HG02759 (cell line): ENCODE data around the gene ASB6.
A peak's percentile ranks its signal among the peaks of the same experiment; 100 is the strongest.
"Not testable (repeated sequence)": the region's sequence is repeated elsewhere in the genome, so short reads cannot be mapped to it uniquely, and the experiment has no call there.

ENCODE experiments used
- ATAC-seq: cut with Tn5 transposase; IDR thresholded peaks from one replicate; pipeline ENCODE4 v1.9.1; 2021; ENCODE audit warnings: mild to moderate bottlenecking, moderate library complexity; ENCODE audit not compliant: unreplicated experiment

The ASB6 gene

DNA sequence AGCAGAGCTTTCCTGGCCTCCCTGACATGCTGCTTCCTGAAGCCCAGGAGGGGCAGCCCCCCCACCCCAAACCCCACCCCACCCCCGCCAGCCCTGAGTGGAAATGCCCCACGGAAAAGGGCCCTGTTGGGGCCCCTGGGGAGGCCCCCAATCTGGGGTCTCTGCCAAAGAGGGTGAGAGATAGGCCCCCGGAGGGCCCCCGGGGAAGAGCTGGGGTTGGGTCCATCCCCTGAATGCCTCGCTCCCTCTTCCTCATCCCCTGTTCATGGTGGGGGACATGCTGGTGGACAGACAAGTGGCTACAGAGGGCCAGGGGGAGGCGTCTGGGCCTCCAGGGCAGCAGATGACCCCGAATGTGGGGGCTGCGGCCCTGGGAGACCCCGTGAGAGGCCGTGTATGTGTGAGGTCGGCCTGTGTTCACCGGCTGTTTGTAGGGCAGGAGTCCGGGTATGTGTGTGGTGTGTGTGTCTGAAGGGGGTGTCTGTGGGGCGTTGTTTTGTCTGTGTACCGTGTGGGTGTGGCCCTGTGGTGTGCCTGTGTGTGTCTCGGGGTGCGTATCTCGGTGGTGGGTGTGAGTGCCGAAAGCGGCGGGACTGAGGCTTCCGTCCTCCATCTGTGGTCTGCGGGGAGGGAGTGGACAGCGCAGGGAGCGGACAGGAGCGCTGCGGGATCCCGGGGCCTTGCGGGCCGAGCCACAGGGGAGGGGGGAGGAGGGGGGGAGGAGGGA lies 32.3 kb downstream of the ASB6 start:
- ATAC-seq = no peak

DNA sequence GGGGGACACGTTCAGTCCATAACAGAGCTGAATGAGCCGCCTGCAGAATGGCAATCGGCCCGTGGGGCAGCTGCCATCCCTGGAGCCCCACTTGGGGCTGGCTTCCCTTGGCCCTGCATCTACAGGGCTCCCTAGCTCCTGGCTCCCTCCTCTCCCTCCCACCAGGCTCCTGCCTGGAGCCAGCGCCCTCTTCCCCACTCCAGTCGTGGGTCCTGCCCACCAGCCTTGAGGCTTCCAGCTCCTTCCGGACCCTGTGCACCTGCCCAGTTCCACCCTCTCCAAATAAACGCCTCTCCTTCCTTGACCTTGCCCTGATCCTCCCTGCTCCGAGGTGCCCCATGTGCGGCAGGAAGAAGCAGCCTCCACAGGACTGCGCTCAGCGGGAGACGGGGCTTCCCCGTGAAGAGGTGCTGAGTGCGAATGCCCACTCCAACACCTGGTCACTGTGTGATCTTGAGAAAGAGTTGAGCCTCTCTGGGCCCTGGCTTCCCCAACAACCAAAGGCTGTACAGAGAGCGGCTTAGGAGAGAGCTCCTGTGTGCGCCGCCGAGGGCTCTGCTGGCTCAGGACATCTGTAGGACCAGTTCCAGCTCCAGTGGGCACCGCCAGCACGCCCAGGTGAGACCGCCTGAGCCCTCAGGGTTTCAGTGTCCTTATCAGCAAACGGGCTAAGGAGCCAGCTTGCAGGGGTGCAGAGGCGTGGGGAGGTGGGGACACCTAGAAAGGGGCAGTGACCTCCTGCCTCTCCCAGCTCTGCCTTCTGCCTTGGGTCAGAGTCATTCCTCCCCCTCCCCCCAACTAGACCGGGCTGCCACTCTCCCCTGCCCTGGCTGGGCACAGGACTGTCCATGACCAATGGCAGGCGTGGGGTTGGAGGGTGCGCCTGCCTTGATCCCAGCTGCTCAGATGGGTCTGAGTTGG lies 33.1 kb downstream of the ASB6 start:
- ATAC-seq = no peak

DNA sequence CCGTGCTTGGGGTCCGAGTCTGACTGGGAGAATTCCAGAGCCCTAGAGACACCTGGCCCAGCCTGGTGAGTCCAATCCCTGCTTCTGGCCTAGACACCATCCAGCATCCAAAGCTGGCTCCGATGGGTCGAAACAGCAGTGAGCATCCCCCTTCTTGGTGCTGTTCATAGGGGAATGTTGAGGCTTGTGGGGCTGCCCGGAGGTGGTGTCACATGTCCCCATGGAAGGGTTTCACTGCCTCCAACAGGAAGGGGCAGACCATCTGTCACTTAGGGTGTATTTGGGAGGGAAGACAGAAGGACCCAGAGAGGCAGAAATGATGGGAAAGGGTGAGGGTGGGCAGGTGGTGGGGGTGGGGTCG lies 34.9 kb downstream of the ASB6 start:
- ATAC-seq = no peak

DNA sequence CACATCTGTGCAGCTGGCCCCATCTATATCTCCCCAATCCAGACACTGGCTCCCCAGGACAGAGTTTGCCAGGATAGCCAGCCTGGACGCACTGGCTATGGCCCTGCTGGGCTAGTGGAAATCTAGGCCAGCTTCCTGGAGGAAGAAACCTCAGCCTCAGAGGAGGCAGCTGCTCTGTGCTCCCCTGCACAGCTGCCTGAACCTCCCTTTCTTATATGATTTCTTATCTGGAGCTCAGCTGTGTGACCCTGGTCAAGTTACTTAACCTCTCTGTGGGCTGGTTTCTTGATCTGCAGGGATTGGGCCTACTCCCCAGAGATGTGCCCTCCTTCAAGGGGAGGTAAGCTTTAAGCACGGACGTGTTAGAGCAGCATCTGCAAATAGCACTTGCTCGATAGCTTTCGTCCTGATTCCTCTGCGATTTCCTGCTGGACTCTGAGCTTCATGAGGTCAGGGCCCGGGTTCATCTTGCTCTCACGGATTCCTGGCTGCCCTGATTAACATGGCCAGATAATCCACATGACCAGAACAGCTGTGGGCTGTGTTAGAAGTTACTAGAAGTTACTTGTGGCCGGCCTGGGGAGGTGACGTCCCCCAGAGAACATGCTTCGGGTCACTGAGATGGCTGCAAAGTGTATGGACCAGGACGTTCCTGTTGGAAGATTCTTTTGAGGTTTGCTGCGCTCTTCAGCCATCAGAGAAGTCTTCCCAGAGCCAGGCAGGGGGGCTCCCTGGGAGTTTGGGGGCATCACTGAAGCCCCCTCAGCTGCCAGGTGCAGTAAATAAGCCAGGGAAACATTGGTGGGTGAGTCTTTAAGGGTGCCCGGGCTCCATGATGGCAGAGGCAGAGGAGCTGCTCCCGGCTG lies 35.6 kb downstream of the ASB6 start:
- no peak for ATAC-seq

DNA sequence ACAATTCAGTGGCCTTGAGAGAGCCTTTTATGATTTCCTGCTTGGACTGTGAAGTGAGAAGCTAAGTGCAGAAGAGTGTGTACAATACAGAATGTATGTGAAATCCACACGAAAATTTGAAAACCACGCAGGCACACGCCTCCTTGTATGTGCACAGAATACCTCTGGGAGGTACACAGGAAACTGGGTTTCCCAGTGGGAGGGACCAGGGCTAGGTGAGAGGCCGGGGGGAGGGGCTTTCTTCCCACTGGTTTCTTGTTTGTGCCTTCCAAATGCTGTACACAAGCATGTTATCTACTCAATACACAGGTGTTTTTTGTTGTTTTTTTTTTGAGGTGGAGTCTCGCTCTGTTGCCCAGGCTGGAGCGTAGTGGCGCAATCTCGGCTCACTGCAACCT lies 37.2 kb downstream of the ASB6 start:
- no peak for ATAC-seq

DNA sequence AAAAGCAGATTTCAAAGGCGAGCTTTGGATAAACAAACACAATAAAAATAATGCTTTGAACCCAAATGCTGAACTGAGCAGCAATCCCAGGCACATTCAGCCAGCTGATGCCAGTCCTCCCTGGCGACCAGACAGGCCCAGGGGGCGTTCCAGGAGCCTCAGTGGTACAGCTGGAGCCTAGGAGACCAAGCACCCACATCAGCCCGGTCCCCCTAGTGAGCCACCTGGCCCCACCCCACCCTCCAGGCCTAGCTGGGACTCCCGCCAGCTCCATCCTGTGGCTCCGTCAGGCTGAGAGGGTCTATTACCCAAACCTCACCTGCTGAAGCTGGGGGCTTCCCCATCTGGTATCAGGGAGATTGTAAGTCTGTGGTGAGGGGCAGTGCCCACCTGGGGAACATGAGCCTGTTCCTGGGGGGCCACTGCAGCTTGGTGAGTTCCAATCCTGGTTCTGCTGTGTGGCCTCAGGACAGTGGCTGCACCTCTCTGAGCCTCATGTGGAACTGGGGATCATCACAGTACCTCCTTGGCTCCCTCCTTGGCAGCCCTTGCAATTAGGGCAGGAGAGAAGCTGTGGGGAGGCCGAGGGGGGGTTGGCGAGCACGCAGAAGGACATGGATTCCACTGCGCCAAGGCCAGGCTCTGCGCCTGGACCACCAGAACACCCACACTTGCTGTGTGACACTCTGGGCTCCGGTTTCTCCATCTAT lies 37.7 kb downstream of the ASB6 start:
- no peak for ATAC-seq

DNA sequence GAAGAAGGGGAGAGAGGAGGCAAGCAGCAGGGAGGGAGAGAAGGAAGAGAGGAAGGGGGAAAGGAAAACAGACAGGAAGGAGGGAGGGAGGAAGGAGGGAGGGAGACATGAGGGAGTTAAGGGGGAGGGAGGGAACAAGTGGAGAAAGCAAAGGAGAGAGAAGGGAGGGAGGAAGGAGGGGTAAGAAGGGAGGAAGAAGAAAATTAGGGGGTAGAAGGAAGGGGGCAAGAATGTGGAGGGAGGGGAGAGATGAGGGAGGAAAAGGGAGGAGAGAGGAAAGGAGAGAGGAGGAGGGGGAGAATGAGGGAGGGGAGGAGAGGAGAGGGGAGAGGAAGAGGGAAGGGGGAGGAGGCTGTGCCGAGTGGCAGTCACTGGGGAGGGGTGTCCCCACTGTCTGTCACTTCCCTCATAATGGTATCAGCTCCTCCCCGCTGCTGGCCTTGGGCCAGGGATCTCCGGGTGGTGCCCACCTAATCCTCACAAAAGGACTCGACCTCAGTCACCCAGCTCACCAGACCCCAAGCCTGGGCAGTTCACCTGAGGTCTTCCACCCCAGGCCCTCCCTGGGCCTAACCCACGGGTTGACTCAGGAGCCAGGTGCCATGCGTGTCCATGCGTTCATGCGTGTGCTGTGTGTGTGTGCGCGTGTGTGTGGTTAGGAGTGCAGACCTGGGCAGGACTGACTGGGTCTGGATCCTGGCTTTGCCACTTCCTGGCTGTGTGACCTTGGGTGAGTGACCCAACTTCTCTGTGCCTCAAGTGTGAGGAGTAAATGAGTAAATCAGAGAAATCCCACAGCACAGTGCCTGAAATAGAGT lies 39.1 kb downstream of the ASB6 start:
- no peak for ATAC-seq

DNA sequence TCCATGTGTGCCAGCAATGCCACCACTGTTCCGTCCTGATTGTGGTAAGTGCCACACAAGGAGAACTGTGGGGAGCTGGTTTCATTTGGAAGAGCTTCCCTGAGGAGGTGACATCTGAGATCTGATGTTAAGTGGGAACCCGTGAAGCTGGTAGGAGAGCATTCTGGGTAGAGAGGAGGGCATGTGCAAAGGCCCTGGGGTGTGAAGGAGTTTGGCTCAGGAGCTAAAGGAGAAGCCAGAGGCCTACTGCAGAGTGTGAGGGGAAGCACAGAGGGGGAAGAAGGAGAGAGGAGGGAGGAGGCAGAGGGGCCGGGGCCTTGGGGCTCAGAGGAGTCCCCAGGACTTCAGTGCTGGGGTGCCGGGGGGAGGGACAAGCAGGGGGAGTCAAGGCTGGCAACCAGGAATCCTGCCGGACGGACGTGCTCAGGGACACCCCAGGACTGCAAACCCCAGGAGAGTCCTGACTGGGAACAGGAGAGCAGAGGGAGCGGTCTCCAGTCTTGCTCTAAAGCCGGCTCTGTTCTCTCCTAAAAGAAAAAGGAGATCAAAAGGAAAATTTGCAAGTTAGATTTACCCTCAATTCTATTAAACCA lies 40.8 kb downstream of the ASB6 start:
- ATAC-seq = no peak

DNA sequence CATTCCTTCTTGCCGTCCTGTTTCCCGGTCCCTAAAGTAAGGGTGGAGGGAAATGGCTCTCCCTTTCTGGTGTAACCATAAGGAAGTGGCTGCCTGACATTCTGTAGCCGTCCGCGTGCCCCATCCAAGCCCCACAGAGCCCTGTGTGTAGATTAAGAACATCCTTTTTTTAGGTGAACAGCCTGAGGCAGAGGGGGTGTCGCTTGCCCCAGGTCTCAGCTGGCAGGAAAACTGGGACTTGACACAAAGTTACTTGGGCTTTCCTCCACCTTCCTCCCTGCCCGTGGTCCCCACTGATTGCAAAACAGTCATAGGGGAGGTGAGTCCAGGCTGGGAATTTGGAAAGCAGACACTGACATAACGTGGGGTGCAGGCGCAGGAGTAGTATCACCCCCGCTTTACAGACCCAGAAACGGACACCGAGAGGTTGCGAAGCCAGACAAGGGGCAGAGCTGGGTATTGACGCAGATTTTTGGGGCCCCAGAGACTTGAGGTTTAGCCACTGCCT lies 43.8 kb downstream of the ASB6 start:
- no peak for ATAC-seq

DNA sequence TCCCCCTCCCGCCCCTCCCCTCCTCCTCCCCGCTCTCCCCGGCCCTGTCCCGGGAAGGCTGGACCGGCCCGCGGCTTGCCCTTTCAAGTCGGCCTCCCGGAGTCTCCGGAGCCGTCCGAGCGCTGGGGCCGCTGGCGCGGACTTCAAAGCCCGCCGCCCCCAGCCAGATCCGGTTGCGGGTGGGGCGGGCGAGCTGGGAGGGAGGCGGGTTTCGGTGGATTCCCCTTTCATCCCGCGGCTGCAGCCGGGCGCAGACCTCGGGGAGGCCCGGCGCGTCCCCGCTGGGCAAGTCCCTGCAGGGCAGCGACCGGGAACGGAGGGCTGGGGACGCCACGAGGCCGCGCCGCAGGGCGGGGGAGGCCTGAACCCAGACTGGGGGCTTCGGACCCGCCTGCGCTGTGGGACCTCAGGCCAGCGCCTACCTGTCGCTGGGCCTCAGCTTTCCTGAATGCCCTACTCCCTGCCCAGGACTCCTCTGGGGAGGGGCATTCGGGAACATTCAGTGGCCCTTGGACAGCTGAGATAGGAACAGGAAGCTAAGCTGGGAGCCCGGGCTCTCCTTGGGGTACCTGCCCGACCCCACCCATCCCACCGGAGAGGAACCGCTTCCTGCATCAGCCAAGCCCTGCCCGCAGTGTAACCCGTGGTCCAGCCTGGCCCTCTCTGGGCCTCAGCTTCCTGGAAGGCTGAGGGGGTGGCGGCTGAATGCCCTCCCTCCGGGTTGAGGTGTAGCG lies 44.4 kb downstream of the ASB6 start:
- ATAC-seq = peak; percentile 61

DNA sequence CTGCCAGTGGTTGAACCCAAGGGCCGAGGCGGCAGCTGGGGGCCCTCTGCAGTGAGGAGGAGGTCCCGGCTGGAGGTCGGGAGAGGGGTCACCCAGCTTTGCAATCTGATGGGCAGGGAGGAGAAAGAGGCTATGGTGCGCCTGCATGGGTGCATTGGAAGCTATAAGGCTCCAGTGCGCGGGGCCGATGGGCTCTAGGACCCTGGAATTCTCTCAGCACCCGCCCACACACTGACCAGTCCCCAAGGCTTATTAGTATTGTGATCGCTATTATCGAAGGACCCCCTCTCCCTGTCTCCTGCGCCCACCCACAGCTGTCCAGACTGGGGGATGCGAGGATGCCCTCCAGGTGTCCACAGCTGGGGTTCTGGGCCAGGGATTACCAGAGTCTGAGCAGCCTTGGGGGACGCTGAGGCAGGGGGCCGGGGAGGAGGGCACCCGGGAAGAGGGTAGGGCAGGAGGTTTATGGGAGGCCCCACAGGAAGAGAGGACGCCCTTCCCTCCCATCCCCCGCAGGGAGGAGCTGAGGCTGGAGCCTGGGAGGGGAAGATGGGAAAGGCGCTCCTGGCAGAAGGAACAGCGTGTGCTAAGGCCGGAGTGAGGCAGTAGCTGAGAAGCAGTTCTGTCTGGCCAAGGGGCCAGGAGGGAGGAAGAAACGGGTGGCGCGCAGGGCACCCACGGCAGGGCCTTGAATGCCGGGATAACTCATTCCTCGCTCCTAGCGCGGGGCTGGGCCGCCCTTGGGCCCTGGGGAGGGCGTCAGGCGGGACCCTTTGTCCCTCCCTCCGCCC lies 45.2 kb downstream of the ASB6 start:
- ATAC-seq = peak; percentile 29

DNA sequence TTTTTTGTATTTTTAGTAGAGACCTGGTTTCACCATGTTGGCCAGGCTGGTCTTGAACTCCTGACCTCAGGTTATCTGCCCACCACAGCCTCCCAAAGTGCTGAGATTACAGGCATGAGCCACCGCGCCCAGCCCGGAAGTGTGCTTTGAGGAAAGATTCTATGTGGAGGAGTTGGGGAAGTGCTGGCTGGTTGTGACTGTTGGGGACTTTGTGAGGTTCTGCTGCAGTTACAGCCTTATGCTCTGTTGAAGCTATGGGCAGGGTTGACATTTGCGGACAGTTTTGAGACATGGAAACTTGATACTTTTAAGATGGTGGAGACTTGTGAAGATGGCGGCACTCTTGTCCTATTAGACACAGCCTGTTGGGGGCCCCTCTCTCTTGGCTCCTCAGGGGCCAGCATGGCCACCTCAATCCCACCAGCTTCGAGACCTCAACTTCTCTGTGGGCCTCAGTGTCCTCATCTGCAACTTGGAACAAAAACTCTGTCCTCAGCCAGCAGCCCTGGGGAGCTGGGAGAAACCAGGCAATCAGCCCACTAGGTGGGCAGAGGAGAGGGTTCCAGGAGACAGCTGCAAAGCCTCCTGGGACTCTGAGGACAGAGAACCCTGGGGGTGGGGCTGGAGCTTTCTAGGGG lies 45.9 kb downstream of the ASB6 start:
- ATAC-seq = no peak

DNA sequence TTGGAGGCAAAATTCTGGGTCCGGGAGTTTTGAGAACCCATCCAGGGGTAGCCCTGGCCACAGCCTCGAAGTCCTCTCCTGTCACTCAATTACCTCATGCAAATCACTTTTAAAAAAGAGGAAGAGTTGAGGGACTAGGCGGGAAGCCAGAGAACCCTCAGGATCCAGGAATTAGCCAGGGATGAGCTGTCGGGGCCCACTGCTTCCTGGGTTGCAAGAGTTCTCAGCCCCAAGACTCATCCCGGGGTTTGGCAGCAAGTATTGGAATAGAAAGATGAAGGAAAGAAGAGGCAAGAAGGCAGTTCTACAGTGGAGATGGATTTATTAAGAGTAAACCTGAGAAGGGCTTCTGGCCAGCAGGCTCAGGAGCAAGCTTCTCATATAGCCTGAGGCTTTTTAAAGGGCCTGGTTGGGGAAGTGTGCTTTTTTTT lies 46.6 kb downstream of the ASB6 start:
- ATAC-seq = no peak

DNA sequence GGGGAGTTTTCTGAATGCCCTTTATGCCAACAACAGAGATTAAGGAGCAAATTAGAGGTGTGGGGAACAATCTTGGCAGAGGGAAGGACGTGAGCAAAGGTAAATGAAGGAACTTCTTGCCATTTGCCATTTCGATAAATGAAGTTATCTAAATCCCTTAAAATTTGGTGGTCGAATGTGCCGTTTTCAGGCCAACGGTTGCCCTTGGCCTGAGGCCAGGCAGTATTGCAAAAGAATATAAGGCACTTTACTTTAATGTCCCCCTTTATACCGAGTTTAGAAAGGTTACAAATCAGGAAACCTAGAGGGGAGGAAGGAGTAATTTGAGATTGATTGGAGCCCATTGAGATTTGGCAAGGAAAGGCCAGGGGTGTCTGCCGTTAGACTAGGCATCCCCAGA lies 47.3 kb downstream of the ASB6 start:
- ATAC-seq = no peak

DNA sequence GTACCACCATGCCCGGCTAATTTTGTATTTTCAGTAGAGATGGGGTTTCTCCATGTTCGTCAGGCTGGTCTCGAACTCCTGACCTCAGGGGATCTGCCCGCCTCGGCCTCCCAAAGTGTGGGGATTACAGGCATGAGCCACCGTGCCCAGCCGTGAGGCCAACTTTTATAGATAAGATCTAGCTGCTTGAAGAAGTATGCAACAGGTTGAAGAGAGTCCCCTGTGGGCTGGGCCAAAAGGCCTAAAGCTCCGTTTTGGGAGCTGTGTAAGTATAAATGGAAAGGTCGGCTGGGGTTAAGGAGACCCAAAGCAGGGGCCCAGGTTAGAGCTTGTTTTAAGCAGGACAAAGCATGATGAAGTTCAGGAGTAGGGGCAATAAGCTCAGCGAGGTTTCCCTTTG lies 49.2 kb downstream of the ASB6 start:
- ATAC-seq = not testable (repeated sequence)

DNA sequence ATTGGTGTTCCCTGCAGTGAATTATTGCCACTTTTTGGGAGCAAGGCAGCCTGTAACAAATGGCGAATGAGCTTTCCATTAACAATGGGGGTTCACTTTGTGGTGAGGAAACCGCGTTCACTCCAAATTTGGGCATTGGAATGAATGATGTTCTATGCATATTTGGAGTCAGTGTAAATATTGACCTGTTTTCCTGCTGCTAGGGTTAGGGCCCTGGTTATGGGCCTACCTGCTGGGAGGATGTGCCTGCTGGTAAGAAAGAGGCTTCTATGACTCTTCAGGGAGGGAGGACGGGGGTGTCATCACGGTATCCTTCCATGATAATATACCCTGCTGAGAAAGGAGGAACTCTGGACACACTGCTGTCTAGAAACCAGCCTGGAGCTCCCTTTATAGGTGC lies 50.0 kb downstream of the ASB6 start:
- ATAC-seq = no peak

DNA sequence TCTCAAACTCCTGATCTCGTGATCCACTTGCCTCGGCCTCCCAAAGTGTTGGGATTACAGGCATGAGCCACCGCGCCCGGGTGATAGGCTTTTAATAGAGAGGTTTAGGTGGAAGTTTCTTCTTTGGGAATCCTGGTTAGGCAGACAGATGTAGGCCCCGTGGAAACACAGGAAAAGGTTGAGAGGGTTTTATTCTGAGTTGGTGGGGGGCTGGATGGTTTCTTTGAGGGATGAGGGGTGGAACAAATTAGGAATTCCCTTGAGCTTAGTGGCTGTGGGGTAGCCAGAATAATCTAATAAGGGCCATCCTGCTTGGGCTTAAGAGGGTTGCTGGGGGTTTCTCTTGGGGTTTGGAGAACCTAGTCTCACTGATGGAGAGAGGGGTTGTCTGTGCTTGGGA lies 51.5 kb downstream of the ASB6 start:
- no peak for ATAC-seq
